HL-60 (cell line): Measurements from ENCODE around the gene CSE1L.

ENCODE experiments used
- CTCF ChIP-seq: IDR thresholded peaks from one replicate; pipeline ENCODE4 v1.5.1; 2011; ENCODE audit warnings: low read length, control low read depth, inconsistent platforms; ENCODE audit not compliant: insufficient read depth
- GABPA ChIP-seq: IDR thresholded peaks from 2 replicates; pipeline ENCODE4 v1.6.1; 2012; ENCODE audit warnings: low read depth
- POLR2AphosphoS5 ChIP-seq: IDR thresholded peaks from 2 replicates; pipeline ENCODE4 v1.6.1; 2012; ENCODE audit warnings: low read depth
- REST ChIP-seq: IDR thresholded peaks from 2 replicates; pipeline ENCODE4 v1.6.1; 2012; ENCODE audit warnings: low read depth; ENCODE audit not compliant: insufficient replicate concordance
- SPI1 ChIP-seq: IDR thresholded peaks from 2 replicates; pipeline ENCODE4 v1.6.1; 2012; ENCODE audit warnings: low read depth, mild to moderate bottlenecking, borderline replicate concordance

DNA sequence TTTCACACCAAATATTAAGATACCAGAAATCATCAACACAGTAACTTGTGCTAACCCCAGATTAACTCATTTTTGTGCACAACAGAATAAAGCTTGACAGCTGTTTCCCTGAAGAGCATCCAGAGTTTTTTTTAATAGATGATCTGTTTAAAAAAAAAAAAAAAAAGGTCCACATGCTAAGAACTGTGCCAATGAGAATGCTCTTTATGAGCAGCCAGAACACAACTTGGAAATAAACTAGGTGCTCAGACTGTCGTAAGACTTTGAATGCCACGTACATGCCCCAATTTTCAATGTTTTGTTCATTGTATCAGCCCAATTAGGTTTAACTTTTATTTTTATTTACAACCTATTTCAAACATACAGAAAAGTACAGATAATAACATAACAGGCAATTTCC lies 94.7 kb downstream of the CSE1L start:
- TF ChIP-seq CTCF (no peak), POLR2AphosphoS5 (no peak), REST (no peak), SPI1 (no peak), GABPA (no peak)
